HepG2 (cell line): ENCODE measurements around the gene PLXND1. TPM values are rescaled to one million over a fixed set of nuclear protein-coding genes. Genes with fewer than 3 reads are reported as not detected.

ENCODE experiments used
- AGO1 ChIP-seq: fragments of 200-400 bp; formaldehyde crosslinking; IDR thresholded peaks from 2 replicates; pipeline ENCODE4 v1.6.1; 2017; ENCODE audit warnings: mild to moderate bottlenecking, low read depth, low read length, moderate library complexity; ENCODE audit not compliant: poor library complexity, severe bottlenecking
- CC2D1A ChIP-seq: sonication (generic); formaldehyde crosslinking; IDR thresholded peaks from 2 replicates; pipeline ENCODE4 v1.8.1; 2023; ENCODE audit warnings: mild to moderate bottlenecking, missing genetic modification reagents
- DMAP1 ChIP-seq: IDR thresholded peaks from 2 replicates; pipeline ENCODE4 v1.6.1; 2016
- ELF1 ChIP-seq: sonication (generic); formaldehyde crosslinking; IDR thresholded peaks from 2 replicates; pipeline ENCODE4 v1.4.0; 2020; ENCODE audit warnings: missing genetic modification reagents
- GZF1 ChIP-seq: sonication (generic); formaldehyde crosslinking; IDR thresholded peaks from 2 replicates; pipeline ENCODE4 v1.5.1; 2020; ENCODE audit warnings: mild to moderate bottlenecking, missing genetic modification reagents
- KMT2A ChIP-seq: sonication (generic); formaldehyde crosslinking; IDR thresholded peaks from 2 replicates; pipeline ENCODE4 v1.4.0; 2020; ENCODE audit warnings: missing genetic modification reagents
- MYC ChIP-seq: sonication (generic); formaldehyde crosslinking; IDR thresholded peaks from 2 replicates; pipeline ENCODE4 v1.9.0; 2021; ENCODE audit warnings: missing genetic modification reagents, borderline replicate concordance
- PHF21A ChIP-seq: sonication (generic); formaldehyde crosslinking; IDR thresholded peaks from 2 replicates; pipeline ENCODE4 v1.5.0; 2020; ENCODE audit warnings: mild to moderate bottlenecking, missing genetic modification reagents
- PLRG1 ChIP-seq: fragments of 450-650 bp; conservative IDR thresholded peaks from 2 replicates; pipeline ENCODE4 v1.6.1; 2016
- TARDBP ChIP-seq: sonication (generic); formaldehyde crosslinking; IDR thresholded peaks from 2 replicates; pipeline ENCODE4 v1.8.0; 2022; ENCODE audit warnings: mild to moderate bottlenecking, missing genetic modification reagents
- ZBTB37 ChIP-seq: sonication (generic); formaldehyde crosslinking; IDR thresholded peaks from 2 replicates; pipeline ENCODE4 v1.4.0; 2020; ENCODE audit warnings: mild to moderate bottlenecking, missing genetic modification reagents
- ZFP36L2 ChIP-seq: sonication (generic); formaldehyde crosslinking; IDR thresholded peaks from 2 replicates; pipeline ENCODE4 v1.4.0; 2020; ENCODE audit warnings: missing genetic modification reagents
- ZNF234 ChIP-seq: sonication (generic); formaldehyde crosslinking; conservative IDR thresholded peaks from 2 replicates; pipeline ENCODE4 v1.5.1; 2020; ENCODE audit warnings: mild to moderate bottlenecking, missing genetic modification reagents
- ZNF251 ChIP-seq: sonication (generic); formaldehyde crosslinking; IDR thresholded peaks from 2 replicates; pipeline ENCODE4 v1.9.0; 2021; ENCODE audit warnings: mild to moderate bottlenecking, missing genetic modification reagents
- ZNF333 ChIP-seq: sonication (generic); formaldehyde crosslinking; IDR thresholded peaks from 2 replicates; pipeline ENCODE4 v1.4.0; 2020; ENCODE audit warnings: mild to moderate bottlenecking, missing genetic modification reagents, borderline replicate concordance
- ZNF503 ChIP-seq: sonication (generic); formaldehyde crosslinking; IDR thresholded peaks from 2 replicates; pipeline ENCODE4 v1.4.0; 2020; ENCODE audit warnings: missing genetic modification reagents
- ZNF552 ChIP-seq: sonication (generic); formaldehyde crosslinking; IDR thresholded peaks from 2 replicates; pipeline ENCODE4 v1.9.0; 2022; ENCODE audit warnings: missing genetic modification reagents, mild to moderate bottlenecking, borderline replicate concordance
- ZNF607 ChIP-seq: sonication (generic); formaldehyde crosslinking; IDR thresholded peaks from 2 replicates; pipeline ENCODE4 v1.5.1; 2020; ENCODE audit warnings: missing genetic modification reagents, mild to moderate bottlenecking, borderline replicate concordance
- ZSCAN31 ChIP-seq: sonication (generic); formaldehyde crosslinking; IDR thresholded peaks from 2 replicates; pipeline ENCODE4 v1.5.0; 2020; ENCODE audit warnings: low read depth, mild to moderate bottlenecking, missing genetic modification reagents
- polyA plus RNA-seq, 8 experiments: library from polyadenylated mRNA; depleted of rRNA in 3 of 8; stranded (reverse) in 7 of 8; unstranded in 1 of 8; fragments of >200 nt; fragmentation: Illumina TruSeq in 4 of 8; extraction: Trizol in 4 of 8; gene quantifications; 2 replicates each; pipeline versions ENCODE4 v1.2.1 to v1.2.3, GENCODE V29; 2011 to 2016; ENCODE audit warnings: low read depth in 4 of 8, missing spikeins in 1 of 8, mixed read lengths in 1 of 8; ENCODE audit not compliant: insufficient read depth in 1 of 8
- total RNA-seq, 5 experiments: library from RNA; depleted of rRNA; stranded (reverse); fragments of >200 nt; fragmentation: Illumina TruSeq; extraction: Trizol; gene quantifications; 2 replicates each; pipeline ENCODE4 v1.2.3, GENCODE V29; 2016; ENCODE audit warnings: low read depth in 1 of 5
- TF ChIP-seq, protein P1 (sequence below): sonication (generic); formaldehyde crosslinking; IDR thresholded peaks from 2 replicates; pipeline ENCODE4 v1.4.0; 2020; ENCODE audit warnings: missing genetic modification reagents
- TF ChIP-seq, protein P2 (sequence below): IDR thresholded peaks from 2 replicates; pipeline ENCODE4 v1.6.1; 2012; ENCODE audit warnings: low read length, improper control_type of control experiment
- TF ChIP-seq, protein P3 (sequence below): sonication (generic); formaldehyde crosslinking; IDR thresholded peaks from 2 replicates; pipeline ENCODE4 v1.4.0; 2020; ENCODE audit warnings: mild to moderate bottlenecking, low read depth, missing genetic modification reagents

Gene PLXND1
- total and polyA plus RNA-seq, 2 of the 13 experiments (the other 11 are each of a cell fraction or from before 2014, with no cell fraction given), result 15.9 to 42.0 TPM

DNA sequence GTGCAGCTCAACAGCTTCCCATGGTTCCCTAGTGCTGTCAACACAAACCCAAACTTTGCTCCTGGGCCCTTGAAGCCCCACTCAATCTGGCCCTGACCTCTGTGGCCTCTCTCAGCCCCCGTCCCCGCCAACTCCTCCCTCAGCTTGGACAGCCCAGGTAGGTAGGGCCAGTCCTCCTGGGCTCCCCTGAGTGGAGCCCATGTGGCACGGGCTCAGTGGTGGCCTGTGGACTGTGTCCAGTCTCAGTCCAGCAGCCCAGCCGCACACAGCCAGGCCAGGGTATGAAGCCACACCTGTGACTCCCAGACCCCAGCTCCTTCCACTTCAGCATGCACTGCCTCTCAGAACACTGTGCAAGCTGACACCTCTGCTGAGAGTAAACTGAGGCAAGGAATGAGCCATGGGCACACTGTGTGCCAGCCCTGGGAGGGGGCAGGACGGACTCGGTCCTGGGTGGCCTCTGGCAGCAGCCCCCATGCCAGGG is 11.5 kb downstream of the PLXND1 start (continued):
- TF ChIP-seq ZNF333 (CRISPR knock-in tag) (no peak; the same call in 1 of the 2 replicates), ZSCAN31 (CRISPR knock-in tag) (peak; percentile 79), TARDBP (CRISPR knock-in tag) (peak; percentile 93), CC2D1A (CRISPR knock-in tag) (no peak), PHF21A (CRISPR knock-in tag) (peak; percentile 94), MYC (CRISPR knock-in tag) (peak; percentile 86; the same call in 1 of the 2 replicates), ZNF607 (CRISPR knock-in tag) (no peak), PLRG1 (no peak), ZNF503 (CRISPR knock-in tag) (peak; percentile 76; the same call in 1 of the 2 replicates), KMT2A (CRISPR knock-in tag) (no peak; the same call in 1 of the 2 replicates), ZBTB37 (CRISPR knock-in tag) (no peak), ZFP36L2 (CRISPR knock-in tag) (no peak), ELF1 (CRISPR knock-in tag) (no peak), DMAP1 (CRISPR knock-in tag) (peak; percentile 34; the same call in 1 of the 2 replicates), AGO1 (no peak), ZNF234 (CRISPR knock-in tag) (no peak), GZF1 (no peak), ZNF552 (CRISPR knock-in tag) (no peak), ZNF251 (no peak)
- TF ChIP-seq, protein P1, sequence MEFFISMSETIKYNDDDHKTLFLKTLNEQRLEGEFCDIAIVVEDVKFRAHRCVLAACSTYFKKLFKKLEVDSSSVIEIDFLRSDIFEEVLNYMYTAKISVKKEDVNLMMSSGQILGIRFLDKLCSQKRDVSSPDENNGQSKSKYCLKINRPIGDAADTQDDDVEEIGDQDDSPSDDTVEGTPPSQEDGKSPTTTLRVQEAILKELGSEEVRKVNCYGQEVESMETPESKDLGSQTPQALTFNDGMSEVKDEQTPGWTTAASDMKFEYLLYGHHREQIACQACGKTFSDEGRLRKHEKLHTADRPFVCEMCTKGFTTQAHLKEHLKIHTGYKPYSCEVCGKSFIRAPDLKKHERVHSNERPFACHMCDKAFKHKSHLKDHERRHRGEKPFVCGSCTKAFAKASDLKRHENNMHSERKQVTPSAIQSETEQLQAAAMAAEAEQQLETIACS (CRISPR knock-in tag), result no peak
- TF ChIP-seq, protein P2, sequence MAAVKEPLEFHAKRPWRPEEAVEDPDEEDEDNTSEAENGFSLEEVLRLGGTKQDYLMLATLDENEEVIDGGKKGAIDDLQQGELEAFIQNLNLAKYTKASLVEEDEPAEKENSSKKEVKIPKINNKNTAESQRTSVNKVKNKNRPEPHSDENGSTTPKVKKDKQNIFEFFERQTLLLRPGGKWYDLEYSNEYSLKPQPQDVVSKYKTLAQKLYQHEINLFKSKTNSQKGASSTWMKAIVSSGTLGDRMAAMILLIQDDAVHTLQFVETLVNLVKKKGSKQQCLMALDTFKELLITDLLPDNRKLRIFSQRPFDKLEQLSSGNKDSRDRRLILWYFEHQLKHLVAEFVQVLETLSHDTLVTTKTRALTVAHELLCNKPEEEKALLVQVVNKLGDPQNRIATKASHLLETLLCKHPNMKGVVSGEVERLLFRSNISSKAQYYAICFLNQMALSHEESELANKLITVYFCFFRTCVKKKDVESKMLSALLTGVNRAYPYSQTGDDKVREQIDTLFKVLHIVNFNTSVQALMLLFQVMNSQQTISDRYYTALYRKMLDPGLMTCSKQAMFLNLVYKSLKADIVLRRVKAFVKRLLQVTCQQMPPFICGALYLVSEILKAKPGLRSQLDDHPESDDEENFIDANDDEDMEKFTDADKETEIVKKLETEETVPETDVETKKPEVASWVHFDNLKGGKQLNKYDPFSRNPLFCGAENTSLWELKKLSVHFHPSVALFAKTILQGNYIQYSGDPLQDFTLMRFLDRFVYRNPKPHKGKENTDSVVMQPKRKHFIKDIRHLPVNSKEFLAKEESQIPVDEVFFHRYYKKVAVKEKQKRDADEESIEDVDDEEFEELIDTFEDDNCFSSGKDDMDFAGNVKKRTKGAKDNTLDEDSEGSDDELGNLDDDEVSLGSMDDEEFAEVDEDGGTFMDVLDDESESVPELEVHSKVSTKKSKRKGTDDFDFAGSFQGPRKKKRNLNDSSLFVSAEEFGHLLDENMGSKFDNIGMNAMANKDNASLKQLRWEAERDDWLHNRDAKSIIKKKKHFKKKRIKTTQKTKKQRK, result no peak
- TF ChIP-seq, protein P3, sequence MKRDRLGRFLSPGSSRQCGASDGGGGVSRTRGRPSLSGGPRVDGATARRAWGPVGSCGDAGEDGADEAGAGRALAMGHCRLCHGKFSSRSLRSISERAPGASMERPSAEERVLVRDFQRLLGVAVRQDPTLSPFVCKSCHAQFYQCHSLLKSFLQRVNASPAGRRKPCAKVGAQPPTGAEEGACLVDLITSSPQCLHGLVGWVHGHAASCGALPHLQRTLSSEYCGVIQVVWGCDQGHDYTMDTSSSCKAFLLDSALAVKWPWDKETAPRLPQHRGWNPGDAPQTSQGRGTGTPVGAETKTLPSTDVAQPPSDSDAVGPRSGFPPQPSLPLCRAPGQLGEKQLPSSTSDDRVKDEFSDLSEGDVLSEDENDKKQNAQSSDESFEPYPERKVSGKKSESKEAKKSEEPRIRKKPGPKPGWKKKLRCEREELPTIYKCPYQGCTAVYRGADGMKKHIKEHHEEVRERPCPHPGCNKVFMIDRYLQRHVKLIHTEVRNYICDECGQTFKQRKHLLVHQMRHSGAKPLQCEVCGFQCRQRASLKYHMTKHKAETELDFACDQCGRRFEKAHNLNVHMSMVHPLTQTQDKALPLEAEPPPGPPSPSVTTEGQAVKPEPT (CRISPR knock-in tag), result peak; percentile 72; the same call in 1 of the 2 replicates
